GM19043 (cell line): ENCODE data around the gene OBSCN.

ENCODE experiments used
- ATAC-seq: cut with Tn5 transposase; IDR thresholded peaks from one replicate; pipeline ENCODE4 v1.9.1; 2021; ENCODE audit warnings: low read depth; ENCODE audit not compliant: unreplicated experiment

The OBSCN gene

GRCh38 chr1:228423404-228424053, 215.7 kb downstream of the OBSCN start:
- no peak for ATAC-seq

DNA sequence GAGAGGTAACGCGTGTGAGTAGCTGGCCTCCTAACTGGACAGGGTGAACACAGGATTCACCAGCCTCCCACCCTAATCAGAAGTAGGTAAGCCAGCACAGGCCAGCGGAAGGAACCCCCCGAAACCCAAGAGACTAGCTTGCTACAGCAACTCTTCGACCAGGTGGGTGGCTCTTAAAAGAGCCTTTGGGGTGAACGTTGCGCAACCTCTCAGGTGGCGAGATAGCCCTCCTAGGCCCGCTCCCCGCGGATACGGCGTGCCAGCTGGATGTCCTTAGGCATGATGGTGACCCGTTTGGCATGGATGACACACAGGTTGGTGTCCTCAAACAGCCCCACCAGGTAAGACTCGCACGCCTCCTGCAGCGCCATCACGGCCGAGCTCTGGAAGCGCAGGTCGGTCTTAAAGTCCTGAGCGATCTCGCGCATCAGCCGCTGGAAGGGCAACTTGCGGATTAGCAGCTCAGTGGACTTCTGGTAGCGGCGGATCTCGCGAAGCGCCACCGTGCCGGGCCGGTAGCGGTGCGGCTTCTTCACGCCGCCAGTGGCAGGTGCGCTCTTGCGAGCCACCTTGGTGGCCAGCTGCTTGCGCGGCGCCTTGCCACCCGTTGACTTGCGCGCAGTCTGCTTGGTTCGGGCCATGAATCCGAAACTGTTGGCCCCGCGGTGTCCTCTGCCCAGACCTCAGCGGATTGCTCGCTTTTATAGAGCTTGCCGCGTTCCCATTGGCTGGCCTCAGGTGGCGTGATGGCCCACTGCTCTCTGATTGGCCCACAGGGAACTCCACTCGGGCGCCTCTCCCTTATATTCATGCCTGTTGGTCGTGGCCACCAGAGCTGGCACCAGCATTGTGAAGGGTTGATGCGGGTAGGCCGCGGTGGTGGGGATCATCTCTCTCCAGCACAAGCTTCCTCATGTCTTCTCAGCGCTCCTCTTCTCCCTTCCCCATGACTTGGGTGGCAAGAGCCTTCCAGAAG, 217.1 kb downstream of the OBSCN start:
- ATAC-seq, result no peak

DNA sequence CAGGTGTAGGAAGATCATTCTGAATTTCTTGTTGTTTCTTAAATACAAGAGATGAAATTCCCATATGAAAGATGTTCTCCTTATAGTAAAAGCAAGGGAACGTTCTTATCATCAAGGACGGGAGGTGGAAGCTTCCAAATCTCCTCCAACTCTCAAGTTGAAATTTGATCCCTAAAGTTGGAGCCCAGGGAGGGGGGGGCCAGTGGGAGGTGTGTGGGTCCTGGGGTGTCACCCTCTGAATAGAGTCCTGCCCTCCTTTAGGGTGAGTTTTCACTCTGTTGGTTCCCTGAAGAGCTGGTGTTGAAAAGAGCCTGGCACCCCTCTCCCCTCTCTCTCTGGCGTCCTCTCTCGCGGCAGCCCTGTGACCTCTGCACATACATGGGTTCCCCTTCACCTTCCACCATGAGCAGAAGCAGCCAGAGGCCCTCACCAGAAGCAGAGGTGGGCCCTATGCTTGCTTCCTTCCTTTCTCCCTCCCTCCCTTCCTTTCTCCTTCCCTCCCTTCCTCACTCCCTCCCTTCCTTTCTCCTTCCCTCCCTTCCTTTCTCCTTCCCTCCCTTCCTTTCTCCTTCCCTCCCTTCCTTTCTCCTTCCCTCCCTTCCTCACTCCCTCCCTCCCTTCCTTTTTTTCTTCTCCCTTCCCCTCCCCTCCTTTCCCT, 218.8 kb downstream of the OBSCN start:
- ATAC-seq, result no peak

GRCh38 chr1:228428412-228428811, 220.6 kb downstream of the OBSCN start:
- no peak for ATAC-seq
